IPS-11a (cell line): Measurements from ENCODE around the gene CCR9.

ENCODE experiments used
- H3K4me3 ChIP-seq: one replicate; pipeline ENCODE4 v1.5.1; 2013; ENCODE audit warnings: low read depth, low read length, control low read depth

CCR9 gene

GRCh38 chr3:45907769-45908705 is 21.7 kb downstream of the CCR9 start:
- H3K4me3 ChIP-seq: no peak overlapping the region

- H3K4me3 ChIP-seq: no peak overlapping the region
These were observed 22.4 kb downstream of the CCR9 start for GRCh38 chr3:45908761-45909160.

GRCh38 chr3:45909542-45909941 is 23.2 kb downstream of the CCR9 start:
- no peak overlapping the region for H3K4me3 ChIP-seq

GRCh38 chr3:45910892-45911291 is 24.5 kb downstream of the CCR9 start:
- no peak overlapping the region for H3K4me3 ChIP-seq

- no peak overlapping the region for H3K4me3 ChIP-seq
These were observed 25.3 kb downstream of the CCR9 start for GRCh38 chr3:45911511-45912226.

- H3K4me3 ChIP-seq: no peak overlapping the region
These were observed 26.1 kb downstream of the CCR9 start for GRCh38 chr3:45912435-45912834.

GRCh38 chr3:45914362-45915058 is 28.2 kb downstream of the CCR9 start:
- no peak overlapping the region for H3K4me3 ChIP-seq

- no peak overlapping the region for H3K4me3 ChIP-seq
These were observed 28.7 kb downstream of the CCR9 start for GRCh38 chr3:45915059-45915439.

- no peak overlapping the region for H3K4me3 ChIP-seq
These were observed 29.3 kb downstream of the CCR9 start for GRCh38 chr3:45915518-45916231.

GRCh38 chr3:45917146-45917898 is 31.0 kb downstream of the CCR9 start:
- no peak overlapping the region for H3K4me3 ChIP-seq

- no peak overlapping the region for H3K4me3 ChIP-seq
These were observed 35.1 kb downstream of the CCR9 start for GRCh38 chr3:45921158-45922038.

- no peak overlapping the region for H3K4me3 ChIP-seq
These were observed 35.6 kb downstream of the CCR9 start for GRCh38 chr3:45922039-45922326.

GRCh38 chr3:45922950-45923590 is 36.7 kb downstream of the CCR9 start:
- no peak overlapping the region for H3K4me3 ChIP-seq

- H3K4me3 ChIP-seq: no peak overlapping the region
These were observed 37.4 kb downstream of the CCR9 start for GRCh38 chr3:45923755-45924154.

GRCh38 chr3:45927881-45928280 is 41.5 kb downstream of the CCR9 start:
- no peak overlapping the region for H3K4me3 ChIP-seq

GRCh38 chr3:45929042-45929679 is 42.8 kb downstream of the CCR9 start:
- H3K4me3 ChIP-seq: no peak overlapping the region

GRCh38 chr3:45931496-45931895 is 45.2 kb downstream of the CCR9 start:
- no peak overlapping the region for H3K4me3 ChIP-seq

- H3K4me3 ChIP-seq: no peak overlapping the region
These were observed 45.8 kb downstream of the CCR9 start for GRCh38 chr3:45932112-45932511.
